ENCODE measurements around the gene HOXB2.
"Not testable (repeated sequence)": the region's sequence is repeated elsewhere in the genome, so short reads cannot be mapped to it uniquely, and the experiment has no call there.

Gene HOXB2

DNA sequence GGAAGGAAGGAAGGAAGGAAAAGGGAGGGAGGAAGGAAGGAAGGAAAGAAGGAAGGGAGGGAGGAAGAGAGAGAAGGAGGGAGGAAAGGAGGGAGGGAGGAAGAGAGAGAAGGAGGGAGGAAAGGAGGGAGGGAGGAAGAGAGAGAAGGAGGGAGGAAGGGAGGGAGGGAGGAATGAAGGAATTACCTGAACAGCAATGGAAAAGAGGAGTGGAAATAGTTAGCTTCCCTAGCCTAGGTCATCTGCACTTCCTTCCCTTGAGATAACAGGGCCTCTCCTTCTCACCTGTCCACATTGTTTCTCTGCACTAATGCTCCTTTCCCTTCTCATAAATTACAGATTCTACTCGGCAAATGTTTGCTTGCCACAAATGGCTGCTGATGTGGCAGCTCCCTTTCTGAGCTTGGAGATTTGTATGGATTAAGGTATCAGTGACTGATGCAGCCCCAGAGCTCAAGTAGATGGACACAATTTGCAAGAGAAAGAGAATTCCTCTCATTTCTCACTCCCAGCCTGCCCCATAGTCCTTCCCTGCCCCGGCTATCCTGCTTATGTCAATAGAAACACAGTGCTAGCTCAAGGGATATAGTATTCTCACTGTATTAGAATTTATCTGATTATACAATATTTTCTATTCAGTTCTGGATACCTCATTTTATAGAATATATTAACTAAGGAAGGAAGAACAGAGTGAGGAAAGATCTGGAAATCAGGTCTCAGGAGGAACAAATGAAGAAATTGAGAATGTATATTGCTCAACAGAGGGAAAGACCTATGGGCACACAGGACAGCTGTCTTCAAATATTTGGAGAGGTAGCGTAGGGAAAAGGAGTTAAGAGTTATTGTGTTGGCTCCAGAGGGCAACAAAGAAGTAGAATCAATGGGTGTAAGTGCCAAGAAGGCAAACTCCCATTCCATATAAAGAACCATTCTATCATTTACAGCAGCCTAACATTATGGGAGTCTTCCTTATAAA, 28.7 kb downstream of the HOXB2 start:
- DNase-seq (ENCODE audit: low read depth in 3 of 3), result no peak

DNA sequence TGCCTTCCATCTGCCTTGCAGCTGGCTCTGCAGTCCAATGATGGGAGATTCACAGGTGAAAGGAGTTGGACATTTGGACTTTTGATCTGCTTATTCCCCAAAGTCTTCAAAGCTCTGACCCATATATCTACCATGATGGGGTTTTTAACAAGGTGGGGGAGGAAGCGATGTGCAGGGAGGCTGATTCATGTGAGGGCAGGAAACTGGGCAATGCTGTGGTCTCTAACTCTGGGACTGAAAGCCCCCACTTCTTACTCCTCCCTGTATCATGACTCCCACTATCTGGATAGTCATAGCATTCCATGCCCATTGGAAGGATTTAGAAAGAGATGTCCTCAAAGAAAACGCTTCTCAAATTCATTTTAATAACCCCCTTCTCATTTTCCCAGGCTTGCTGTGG, 30.4 kb downstream of the HOXB2 start:
- DNase-seq (ENCODE audit: low read depth in 3 of 3), result no peak

DNA sequence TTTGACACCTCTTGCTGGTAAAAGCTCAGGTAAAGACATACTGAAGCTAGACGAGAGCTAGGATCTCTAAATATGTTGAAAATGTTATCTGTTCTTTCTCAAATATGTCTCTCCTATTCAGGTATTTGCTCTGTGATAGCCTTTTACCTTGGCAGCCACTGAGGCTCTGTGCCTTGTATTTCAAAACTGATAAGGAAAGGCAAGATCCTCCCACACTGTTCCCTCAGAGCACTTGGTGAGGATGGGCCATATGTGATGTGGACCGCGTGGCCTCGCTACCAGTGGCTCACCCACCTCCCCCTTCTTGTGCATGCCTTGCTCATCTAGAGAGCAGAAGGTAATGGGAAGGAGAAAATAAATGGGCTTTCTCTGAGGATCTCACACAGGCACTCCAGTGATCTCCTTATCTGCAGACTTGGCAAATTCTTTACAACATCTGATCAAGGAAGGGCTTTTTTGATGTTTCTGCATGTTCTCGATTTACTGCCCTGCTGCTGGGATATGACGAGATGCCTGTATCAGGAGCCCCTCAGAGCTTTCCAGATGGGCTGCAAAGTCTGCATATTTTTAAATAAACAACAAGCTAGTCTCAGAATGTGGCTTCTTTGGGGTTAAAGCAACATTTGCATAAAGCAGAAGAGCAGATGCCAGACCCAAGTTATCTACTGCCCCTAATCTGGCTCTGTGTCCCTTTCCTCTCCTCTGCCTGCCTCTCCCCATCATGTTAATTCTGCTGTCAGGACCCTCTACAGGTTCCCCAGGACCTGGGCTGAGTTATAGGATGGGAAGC, 31.0 kb downstream of the HOXB2 start:
- DNase-seq (ENCODE audit: low read depth in 3 of 3), result no peak

DNA sequence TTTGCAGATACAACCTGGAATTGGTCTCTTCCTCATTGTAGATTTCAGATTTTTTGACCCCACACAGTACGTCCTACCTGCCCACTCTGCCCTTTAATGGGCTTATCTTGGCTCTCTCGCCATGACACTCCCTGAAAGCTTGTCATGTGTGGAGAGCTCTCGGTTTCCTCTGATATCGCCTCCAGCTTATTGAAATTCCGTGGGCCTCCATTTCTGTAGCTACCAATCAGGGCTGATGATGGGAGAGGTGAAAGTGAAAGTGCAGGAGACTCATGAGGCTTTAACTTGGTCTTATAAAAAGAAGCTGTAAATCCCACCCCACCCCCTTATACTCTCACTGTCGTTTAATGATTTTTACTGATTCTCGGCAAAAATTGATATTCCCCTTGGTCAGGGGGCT, 31.8 kb downstream of the HOXB2 start:
- DNase-seq (ENCODE audit: low read depth in 3 of 3), result no peak

DNA sequence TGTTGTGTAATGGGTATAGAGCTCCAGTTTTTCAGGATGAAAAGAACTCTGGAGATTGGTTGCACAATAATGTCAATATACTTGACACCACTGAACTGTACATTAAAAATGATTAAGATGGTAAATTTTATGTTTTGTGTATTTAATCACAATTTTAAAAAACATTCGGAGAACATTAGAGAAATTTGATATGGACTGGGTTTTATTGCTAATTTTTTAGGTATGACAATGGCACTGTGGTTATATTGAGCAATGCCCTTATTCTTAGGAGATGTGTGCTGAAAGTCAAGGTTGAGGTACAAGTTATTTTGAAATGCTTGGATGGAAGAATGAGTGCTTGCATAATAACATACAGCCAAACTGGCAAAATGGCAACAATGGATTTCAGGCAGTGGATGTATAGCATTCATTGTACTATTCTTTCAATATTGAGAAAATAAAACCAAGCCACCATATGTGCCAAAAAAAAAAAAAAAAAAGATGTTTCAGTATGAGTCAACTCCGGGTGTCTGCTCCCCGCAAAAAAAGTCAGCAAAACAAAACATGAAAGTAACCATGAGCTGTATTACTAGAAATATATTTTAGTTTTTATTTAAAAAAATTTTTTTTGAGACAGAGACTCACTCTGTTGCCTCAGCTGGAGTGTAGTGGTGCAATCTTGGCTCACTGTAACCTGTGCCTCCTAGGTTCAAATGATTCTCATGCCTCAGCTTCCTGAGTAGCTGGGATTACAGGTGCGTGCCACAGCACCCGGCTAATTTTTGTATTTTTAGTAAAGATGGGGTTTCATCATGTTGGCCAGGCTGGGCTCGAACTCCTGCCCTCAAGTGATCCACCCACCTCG, 33.9 kb downstream of the HOXB2 start:
- DNase-seq (ENCODE audit: low read depth in 3 of 3), result peak in 1 of 3 experiments; percentile 20

DNA sequence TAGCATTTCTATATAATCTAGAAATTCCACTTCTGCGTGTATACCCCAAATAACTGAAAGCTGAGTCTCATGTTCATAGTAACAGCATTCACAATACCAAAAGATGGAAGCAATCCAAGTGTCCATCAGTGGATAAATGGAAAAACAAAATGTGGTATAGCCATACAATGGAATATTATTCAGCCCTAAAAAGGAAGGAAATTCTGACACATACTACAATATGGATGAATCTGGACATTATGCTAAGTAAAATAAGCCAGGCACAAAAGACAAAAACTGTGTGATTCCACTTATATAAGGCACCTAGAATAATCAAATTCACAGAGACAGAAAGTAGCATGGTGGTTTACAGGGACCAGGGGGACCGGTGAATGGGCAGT, 34.5 kb downstream of the HOXB2 start:
- no peak for DNase-seq (ENCODE audit: low read depth in 3 of 3)

DNA sequence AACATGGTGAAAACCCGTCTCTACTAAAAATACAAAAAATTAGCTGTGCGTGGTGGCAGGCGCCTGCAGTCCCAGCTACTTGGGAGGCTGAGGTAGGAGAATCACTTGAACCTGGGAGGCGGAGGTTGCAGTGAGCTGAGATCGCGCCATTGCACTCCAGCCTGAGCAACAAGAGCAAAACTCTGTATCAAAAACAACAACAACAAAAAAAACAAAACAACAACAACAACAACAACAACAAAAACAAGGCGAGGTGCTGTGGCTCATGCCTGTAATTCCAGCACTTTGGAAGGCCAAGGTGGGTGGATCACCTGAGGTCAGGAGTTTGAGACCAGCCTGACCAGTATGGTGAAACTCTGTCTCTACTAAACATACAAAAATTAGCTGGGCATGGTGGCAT, 35.2 kb downstream of the HOXB2 start:
- DNase-seq (ENCODE audit: low read depth in 3 of 3), result not testable (repeated sequence)

DNA sequence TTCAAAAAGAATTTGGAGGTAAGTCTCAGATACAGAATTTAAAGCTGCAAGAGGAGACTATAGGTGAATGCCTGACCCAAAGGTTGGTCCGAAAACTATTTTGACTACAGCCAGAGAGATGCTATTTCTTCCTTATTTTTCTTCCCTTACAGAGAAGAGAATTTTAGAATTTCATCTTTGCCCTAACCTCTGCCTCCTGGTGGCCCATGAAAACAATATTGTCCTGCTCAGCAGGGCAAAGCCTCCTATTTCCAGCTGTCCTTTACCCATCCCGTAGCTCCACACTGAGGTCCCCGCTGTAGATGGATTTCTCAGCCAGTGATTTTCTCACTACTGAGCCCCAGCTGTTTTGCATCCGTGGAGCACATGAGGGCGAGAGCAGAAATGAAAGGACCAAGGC, 38.7 kb downstream of the HOXB2 start:
- DNase-seq (ENCODE audit: low read depth in 3 of 3), result no peak

DNA sequence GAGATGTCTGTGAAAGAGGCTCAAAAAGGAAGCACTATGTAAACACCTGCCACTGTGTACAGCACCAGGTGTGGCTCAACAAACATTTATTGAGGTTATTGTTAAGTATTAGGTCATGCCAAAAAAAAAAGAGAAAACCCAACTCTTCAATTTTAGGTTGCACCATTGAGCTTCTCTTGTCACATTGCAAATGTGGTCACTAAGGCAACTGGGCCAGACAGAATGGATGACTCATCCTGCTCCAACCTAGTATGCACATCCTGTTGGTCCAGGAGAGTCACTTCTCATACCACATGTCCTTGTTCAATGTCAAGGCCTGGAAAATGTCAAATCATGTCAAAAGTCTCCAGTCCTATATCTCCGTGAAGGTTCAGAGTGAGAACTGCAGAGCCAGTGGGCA, 39.1 kb downstream of the HOXB2 start:
- DNase-seq (ENCODE audit: low read depth in 3 of 3), result peak in 1 of 3 experiments; percentile 19

DNA sequence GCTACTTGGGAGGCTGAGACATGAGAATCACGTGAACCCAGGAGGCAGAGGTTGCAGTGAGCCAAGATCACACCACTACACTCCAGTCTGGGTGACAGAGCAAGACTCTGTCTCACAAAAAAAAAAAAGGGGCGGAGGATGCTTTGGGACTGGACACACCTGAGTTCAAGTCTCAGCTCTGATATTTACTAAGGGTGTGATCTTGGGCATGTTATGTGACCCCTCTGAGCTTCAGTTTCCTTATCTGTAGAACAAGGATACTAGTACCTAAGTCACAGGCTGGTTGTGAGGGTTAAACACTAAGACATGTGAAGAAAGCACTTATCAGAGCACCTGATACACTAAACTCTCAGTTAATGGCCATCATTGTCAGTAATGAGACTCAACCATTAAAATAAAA, 40.0 kb downstream of the HOXB2 start:
- no peak for DNase-seq (ENCODE audit: low read depth in 3 of 3)

DNA sequence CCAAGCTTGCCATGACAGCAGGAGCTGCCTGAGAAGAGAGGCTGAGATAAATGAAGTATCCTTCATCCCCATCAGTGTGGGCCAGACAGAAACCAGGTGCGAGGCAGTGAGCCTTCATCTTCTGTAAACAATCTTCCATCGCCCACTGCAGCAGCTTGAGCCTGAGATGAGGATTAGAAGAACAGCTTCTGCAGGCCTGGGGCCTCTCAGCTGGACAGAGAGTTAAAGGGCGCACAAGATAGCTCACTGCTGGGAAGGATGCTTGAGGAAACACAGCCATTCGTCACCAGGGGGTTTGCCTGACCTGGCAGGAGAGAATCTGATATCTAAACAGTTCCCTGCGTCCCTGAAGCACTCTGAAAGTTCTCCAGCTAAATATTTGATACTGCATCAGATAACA, 41.2 kb downstream of the HOXB2 start:
- no peak for DNase-seq (ENCODE audit: low read depth in 3 of 3)

DNA sequence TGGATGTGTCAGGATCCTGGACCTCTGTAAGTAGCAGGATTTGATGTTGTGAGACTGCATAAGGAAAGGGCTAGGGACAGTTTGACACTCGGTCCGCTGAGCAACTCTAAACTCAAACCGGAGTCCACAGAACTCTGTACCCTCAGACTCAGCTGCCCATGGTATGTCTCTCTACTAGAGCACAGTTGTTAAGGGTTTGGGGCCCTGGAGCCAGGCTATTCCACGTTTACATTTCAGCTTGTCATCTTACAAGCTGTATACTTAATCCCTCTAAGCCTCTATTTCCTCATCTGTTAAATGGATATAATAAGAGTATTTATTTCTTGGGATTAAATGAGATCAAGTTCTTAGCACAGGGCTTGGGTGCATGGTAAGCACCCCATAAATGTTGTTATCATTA, 42.0 kb downstream of the HOXB2 start:
- DNase-seq (ENCODE audit: low read depth in 3 of 3), result no peak

DNA sequence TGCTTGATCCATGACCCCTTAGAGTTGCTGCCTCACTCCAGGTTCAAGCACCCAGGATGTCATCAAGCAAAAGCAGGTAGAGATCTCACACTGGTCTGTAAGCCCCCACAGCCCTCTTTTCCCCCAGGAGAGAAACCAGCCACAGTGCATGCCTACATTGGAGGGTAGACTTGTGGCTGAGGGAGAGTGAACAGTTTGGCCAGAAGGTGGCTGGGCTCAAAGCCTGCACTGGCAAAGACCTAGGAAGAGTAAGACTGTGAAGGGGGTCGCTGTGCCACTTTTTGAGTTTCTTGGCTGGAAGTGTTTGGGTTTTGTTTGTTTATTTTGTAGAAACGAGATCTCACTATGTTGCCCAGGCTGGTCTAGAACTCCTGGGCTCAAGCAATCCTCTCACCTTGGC, 42.6 kb downstream of the HOXB2 start:
- no peak for DNase-seq (ENCODE audit: low read depth in 3 of 3)

DNA sequence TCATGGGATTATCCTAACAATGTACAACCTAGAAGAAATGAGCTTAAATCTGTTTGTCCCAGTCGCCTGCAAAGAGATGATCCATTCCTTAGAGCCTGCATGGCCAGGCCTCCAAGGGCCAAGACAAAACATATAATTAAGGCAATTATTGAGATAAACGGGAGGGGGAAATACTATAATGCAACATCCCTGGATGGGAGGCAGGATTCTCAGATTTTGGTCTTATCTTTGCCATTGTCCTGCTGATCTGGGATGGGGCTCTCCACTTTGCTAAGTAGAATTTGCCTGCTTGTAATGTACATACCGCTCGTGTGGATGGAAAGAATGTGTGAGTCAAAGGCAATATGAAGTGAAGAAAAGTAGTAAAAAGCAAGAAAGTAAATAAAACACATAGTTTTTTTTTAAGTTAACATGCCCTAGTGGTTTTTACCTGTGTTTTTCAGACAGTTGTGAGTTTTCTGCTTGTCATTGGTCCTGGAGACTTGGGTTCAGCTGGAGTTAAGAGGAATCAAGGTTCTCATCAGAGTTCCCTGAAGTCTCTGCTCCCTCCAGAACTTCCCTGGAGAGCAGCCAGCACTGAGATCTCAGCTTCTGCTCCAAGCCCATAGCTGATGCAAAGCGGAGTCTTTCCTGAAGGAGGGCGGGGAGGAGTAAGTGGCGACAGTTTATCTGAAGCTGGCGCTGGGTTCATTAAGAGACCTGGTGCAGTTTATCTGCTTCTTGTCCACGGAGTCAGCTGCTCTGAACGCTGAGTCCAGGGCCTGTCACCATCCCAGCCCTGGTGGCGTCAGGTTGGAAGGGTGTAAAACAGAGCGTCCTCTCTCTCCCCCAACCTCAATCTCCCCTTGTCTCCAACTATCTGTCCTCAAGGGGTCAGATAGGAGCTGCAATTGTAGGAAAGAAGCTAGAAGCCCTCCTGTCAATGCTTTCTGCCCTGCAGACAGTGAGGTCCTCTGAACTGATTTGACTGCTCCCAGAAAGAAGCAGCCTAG, 44.2 kb downstream of the HOXB2 start:
- DNase-seq (ENCODE audit: low read depth in 3 of 3), result no peak

DNA sequence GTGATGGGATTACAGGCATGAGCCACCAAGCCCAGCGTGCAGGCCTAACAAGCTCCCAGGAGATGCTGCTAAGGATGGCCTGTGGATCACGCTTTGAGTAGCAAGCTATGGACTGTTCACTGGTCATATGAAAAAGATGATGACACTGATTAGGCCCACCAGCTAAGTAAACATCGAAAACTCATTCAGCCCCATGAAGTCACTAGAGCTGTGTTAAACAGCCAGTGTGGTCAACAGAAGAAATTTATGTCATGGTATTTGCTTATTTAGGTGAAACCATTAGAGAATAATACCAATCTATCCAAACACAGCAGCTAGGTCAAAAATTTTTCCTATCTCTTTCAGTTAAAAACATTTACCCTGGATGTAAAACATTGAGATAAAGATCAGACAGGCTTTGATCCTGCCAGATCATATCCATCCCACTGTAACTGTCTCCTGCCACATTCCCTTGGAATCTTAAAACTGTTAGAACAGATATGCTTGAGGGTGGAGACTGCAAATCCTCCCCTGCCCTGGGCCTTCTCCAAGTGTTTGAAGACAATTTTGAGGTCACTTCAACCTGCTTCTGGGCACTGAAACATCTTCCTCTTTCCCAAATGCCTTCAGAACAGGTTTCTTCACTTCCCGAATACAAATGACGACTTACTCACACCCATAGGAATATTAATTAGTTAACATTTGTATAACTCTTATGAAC, 45.0 kb downstream of the HOXB2 start:
- DNase-seq (ENCODE audit: low read depth in 3 of 3), result no peak

DNA sequence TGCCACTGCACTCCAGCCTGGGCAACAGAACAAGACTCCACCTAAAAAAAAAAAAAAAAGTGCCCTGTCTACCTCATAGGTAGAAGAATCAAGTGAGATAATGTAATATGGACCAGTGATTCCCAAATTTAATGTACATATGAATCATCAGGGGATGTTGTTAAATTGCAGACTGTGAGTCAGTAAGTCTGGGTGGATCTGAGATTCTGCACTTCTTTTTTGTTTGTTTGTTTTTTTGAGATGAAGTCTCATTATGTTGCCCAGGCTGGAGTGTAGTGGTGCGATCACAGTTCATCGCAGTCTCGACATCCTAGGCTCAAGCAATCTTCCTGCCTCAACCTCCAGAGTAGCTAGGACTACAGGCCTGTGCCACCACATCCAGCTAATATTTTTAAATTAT, 45.7 kb downstream of the HOXB2 start:
- no peak for DNase-seq (ENCODE audit: low read depth in 3 of 3)

DNA sequence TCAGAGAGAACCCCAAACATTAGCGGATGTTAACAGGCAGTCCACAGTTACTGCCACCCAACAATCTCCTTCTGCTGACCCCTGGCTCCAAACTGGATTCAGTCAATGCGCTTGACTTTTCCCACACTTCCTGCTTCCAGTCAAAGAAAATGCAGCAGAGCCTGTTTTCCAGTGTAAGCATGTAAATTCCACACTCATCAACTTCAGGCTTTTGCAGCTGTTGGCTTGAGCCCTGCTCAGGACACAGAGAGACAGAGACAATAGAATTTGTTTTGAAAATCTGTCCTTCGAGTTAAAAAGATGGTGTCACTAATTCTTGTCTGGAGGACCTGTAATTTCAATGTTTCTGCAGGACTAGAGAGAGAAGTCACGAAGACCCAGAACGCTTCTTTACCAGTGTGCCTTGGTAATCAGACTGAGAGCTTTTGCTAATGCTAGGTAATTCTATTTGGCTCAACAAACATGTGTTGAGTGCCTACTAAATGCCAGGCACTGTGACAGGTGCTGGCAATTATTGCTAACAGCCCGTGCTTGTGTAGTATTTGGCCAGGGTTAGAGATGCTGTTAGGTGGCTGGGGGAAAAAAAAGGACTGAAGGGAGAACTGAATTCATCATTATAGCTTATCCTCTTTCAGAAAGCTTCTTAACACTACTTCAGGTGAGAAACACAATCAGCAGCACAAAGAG, 46.6 kb downstream of the HOXB2 start:
- no peak for DNase-seq (ENCODE audit: low read depth in 3 of 3)

DNA sequence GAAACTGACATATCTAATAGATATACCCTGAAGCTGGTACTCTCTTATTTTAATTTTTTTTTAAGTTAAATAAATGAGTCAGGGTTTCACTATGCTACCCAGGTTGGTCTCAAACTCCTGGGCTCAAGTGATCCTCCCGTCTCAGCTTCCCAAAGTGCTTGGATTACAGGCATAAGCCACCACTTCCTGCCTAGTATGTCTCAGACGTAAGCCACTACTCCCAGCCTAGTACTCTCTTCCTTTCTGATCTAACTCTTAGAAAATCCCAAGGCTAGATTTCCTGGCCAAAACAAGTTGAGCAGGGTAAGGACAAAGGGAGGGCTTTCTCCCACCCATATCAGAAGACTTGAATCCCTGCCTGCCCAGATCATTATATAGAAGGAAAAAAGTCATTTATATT, 47.8 kb downstream of the HOXB2 start:
- no peak for DNase-seq (ENCODE audit: low read depth in 3 of 3)

DNA sequence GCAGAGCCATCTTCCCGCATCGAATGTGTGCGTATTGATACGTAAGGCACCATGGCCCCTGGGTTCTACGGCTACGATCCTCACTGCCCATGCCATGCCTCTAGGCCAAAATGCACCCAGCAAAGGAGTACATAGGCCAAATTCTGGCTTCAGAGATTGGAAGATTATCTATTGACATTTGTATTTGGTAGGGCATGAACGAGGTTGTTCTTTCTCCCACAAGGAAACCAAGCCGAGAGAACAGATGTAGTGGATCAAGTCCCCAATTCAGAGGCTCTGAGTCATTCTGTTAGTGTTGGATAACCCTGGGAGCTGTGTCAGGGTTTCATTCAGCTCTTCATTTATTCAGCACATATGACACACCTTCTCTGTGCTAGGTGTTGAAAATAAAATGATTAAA, 50.6 kb downstream of the HOXB2 start:
- no peak for DNase-seq (ENCODE audit: low read depth in 3 of 3)
